A549 treated with AZD2906 at 1 μM for 4 hours (cell line): ENCODE data around the gene PEX11A. TPM values are rescaled to one million over a fixed set of nuclear protein-coding genes. Genes with fewer than 3 reads are reported as not detected.

Experiments
- total RNA-seq: library from RNA; stranded (reverse); fragments of 200-300 nt; extraction: Qiagen RNA extraction; gene quantifications from 5 replicates; pipeline ENCODE4 v1.2.3, GENCODE V29; 2022

Gene PEX11A
- total RNA-seq: 7.2 to 9.8 TPM (median 9.5 TPM) in 5 replicates

GRCh38 chr15:89690276-89691218 is at the start of gene PEX11A, which contains the start of gene WDR93:
Gene PEX11A, minus strand, starts transcription at chr15:89690754. Its CDS starts 122 bp downstream, at chr15:89690632.
Gene WDR93, plus strand, starts transcription at chr15:89690811. Its CDS starts 10,936 bp downstream, at chr15:89701747.

GRCh38 chr15:89679212-89679611 is 11.3 kb downstream of the PEX11A start, which contains the start of gene PLIN1:
Gene PLIN1, minus strand, starts transcription at chr15:89679367. Its CDS starts 1,878 bp downstream, at chr15:89677489.

GRCh38 chr15:89654847-89655805 is 35.4 kb downstream of the PEX11A start, which contains the start of gene KIF7:
Gene KIF7, minus strand, starts transcription at chr15:89655467. Its CDS starts 2,537 bp downstream, at chr15:89652930.

Other genes with a start within 250 kb of the PEX11A start
- gene RHCG, start 194.2 kb downstream of the PEX11A start, total RNA-seq: 37.6 to 51.2 TPM (median 44.0 TPM) in 5 replicates
- gene TICRR, start 115.3 kb downstream of the PEX11A start, total RNA-seq: 10.5 to 12.4 TPM (median 11.6 TPM) in 5 replicates
- 3.4 to 5.1 TPM (median 4.1 TPM) in 5 replicates for gene KIF7, start 35.3 kb downstream of the PEX11A start, total RNA-seq
- gene PLIN1, start 11.4 kb downstream of the PEX11A start, total RNA-seq: 0.06 to 0.11 TPM (median 0.09 TPM) in 5 replicates
- 0.13 to 0.25 TPM (median 0.21 TPM) in 5 replicates for gene WDR93, start 57 bp upstream of the PEX11A start, total RNA-seq
- gene MESP1, start 60.5 kb upstream of the PEX11A start, total RNA-seq: 1.1 to 7.5 TPM (median 5.5 TPM) in 5 replicates
- gene MESP2, start 85.6 kb upstream of the PEX11A start, total RNA-seq: 0.09 to 0.83 TPM (median 0.40 TPM) in 5 replicates
- gene ANPEP, start 124.1 kb upstream of the PEX11A start, total RNA-seq: 71.2 to 93.4 TPM (median 77.9 TPM) in 5 replicates
- gene AP3S2, start 203.2 kb upstream of the PEX11A start, total RNA-seq: 35.5 to 75.6 TPM (median 35.6 TPM) in 5 replicates
- gene ARPIN, start 222.2 kb upstream of the PEX11A start, total RNA-seq: 9.6 to 12.7 TPM (median 12.2 TPM) in 5 replicates